HCT116 (cell line): ENCODE data around the gene FBXL17. TPM values are rescaled to one million over a fixed set of nuclear protein-coding genes. Genes with fewer than 3 reads are reported as not detected.

ENCODE experiments used
- ATAC-seq: fragments of 200-7000 bp; cut with Tn5 transposase; 2 replicates; pipeline ENCODE4 v1.9.1; 2020; ENCODE audit warnings: mild to moderate bottlenecking, moderate library complexity
- BruUV-seq: library from RNA; stranded (reverse); fragments of 400-500 nt; replicated peaks from 2 replicates; lab custom pipeline; 2021; lab: Mats Ljungman, UMichigan
- CTCF ChIA-PET: fragments of 300-600 bp; sonication (Branson Sonifier 250); formaldehyde crosslinking; loops from one replicate; lab custom pipeline; 2021; ENCODE audit warnings: antibody characterized with exemption; lab: Charles Lee
- POLR2A ChIA-PET: fragments of 300-600, 350-600 bp; sonication (Branson Sonifier 250); formaldehyde crosslinking; loops from one replicate; lab custom pipeline; 2021; ENCODE audit warnings: antibody characterized with exemption; lab: Charles Lee
- RAD21 ChIA-PET, 2 experiments: fragments of 300-600 bp; sonication (Branson Sonifier 250); formaldehyde crosslinking; loops; one replicate each; lab custom pipeline; 2023; ENCODE audit warnings: low total read pairs in 2 of 2; ENCODE audit not compliant: uncharacterized antibody in 2 of 2, unreplicated experiment in 2 of 2, low non-redundant PET in 1 of 2; lab: Charles Lee
- DNase-seq: peaks from one replicate; pipeline ENCODE4 v3.0.0-alpha.2; 2010; ENCODE audit warnings: low read depth, low spot score
- H2AFZ ChIP-seq: fragments of 200-600 bp; shearing (Covaris generic), sonication (generic); 2 replicates; pipeline ENCODE4 v1.6.1; 2017; ENCODE audit warnings: low read depth, mixed run types, mixed read lengths, antibody characterized with exemption, low read length; ENCODE audit not compliant: poor library complexity, severe bottlenecking
- H3K27ac ChIP-seq: 2 replicates; pipeline ENCODE4 v1.5.1; 2012; ENCODE audit warnings: low read depth, low read length
- H3K27me3 ChIP-seq: fragments of 200-600 bp; sonication (generic); 2 replicates; pipeline ENCODE4 v1.6.1; 2016; ENCODE audit warnings: mixed run types, low read length, mixed read lengths; ENCODE audit not compliant: insufficient read depth
- H3K36me3 ChIP-seq, 2 experiments: fragments of 200-500 bp in 1 of 2; fragments of 200-600 bp in 1 of 2; sonication (Bioruptor generic) in 1 of 2; sonication (generic) in 1 of 2; 2 replicates each; pipeline versions ENCODE4 v1.5.1 to v1.6.1; 2014 to 2016; ENCODE audit warnings: low read length in 2 of 2, inconsistent platforms in 1 of 2, mixed read lengths in 1 of 2, mixed run types in 1 of 2; ENCODE audit not compliant: insufficient read depth in 2 of 2, control insufficient read depth in 1 of 2
- H3K4me1 ChIP-seq, 2 experiments: fragments of 200-600 bp in 1 of 2; sonication (generic) in 1 of 2; 2 replicates each; pipeline versions ENCODE4 v1.5.1 to v1.6.1; 2012 to 2017; ENCODE audit warnings: low read length in 2 of 2, inconsistent platforms in 1 of 2, mild to moderate bottlenecking in 1 of 2, mixed read lengths in 1 of 2, mixed run types in 1 of 2, moderate library complexity in 1 of 2; ENCODE audit not compliant: insufficient read depth in 2 of 2, control insufficient read depth in 1 of 2
- H3K4me2 ChIP-seq: fragments of 200-600 bp; sonication (generic); 2 replicates; pipeline ENCODE4 v1.6.1; 2017; ENCODE audit warnings: mixed run types, low read length, mixed read lengths
- H3K4me3 ChIP-seq, 2 experiments: fragments of 200-600 bp in 1 of 2; sonication (generic) in 1 of 2; replicated peaks in 1 of 2; 2 replicates each; pipeline ENCODE4 v1.5.1; 2011 to 2016; ENCODE audit warnings: low read length in 2 of 2, control low read depth in 1 of 2, low read depth in 1 of 2, mild to moderate bottlenecking in 1 of 2, mixed read lengths in 1 of 2, mixed run types in 1 of 2
- H3K79me2 ChIP-seq: fragments of 200-600 bp; sonication (generic); 2 replicates; pipeline ENCODE4 v1.6.1; 2017; ENCODE audit warnings: mild to moderate bottlenecking, mixed run types, low read length, moderate library complexity, mixed read lengths; ENCODE audit not compliant: insufficient read depth
- H3K9ac ChIP-seq: fragments of 200-600 bp; sonication (generic); 2 replicates; pipeline ENCODE4 v1.6.1; 2016; ENCODE audit warnings: low read length, mixed read lengths
- H3K9me2 ChIP-seq: fragments of 200-600 bp; sonication (generic), shearing (Covaris generic); 2 replicates; pipeline ENCODE4 v1.6.1; 2017; ENCODE audit warnings: mixed run types, mild to moderate bottlenecking, moderate library complexity; ENCODE audit not compliant: insufficient read depth
- H3K9me3 ChIP-seq, 2 experiments: fragments of 200-500 bp in 1 of 2; fragments of 200-600 bp in 1 of 2; sonication (Bioruptor generic) in 1 of 2; sonication (generic) in 1 of 2; 2 replicates each; pipeline ENCODE4 v1.6.1; 2014 to 2017; ENCODE audit warnings: low read length in 2 of 2, mixed read lengths in 2 of 2, inconsistent platforms in 1 of 2, low read depth in 1 of 2, mild to moderate bottlenecking in 1 of 2, mixed run types in 1 of 2, moderate library complexity in 1 of 2; ENCODE audit not compliant: control insufficient read depth in 1 of 2, insufficient read depth in 1 of 2
- H4K20me1 ChIP-seq: fragments of 200-600 bp; sonication (generic), shearing (Covaris generic); 2 replicates; pipeline ENCODE4 v1.6.1; 2017; ENCODE audit warnings: mixed run types, mild to moderate bottlenecking, moderate library complexity; ENCODE audit not compliant: insufficient read depth
- CBX3 ChIP-seq: IDR thresholded peaks from 2 replicates; pipeline ENCODE4 v1.6.1; 2012; ENCODE audit warnings: low read depth
- CEBPB ChIP-seq: IDR thresholded peaks from 2 replicates; pipeline ENCODE4 v1.6.1; 2012; ENCODE audit warnings: low read depth
- CTCF ChIP-seq, 3 experiments: fragments of 200-600 bp in 1 of 3; sonication (generic) in 1 of 3; IDR thresholded peaks in 2 of 3; conservative IDR thresholded peaks in 1 of 3; 2 replicates each; pipeline ENCODE4 v1.5.1; 2012 to 2017; ENCODE audit warnings: low read depth in 2 of 3, low read length in 2 of 3, antibody characterized with exemption in 1 of 3, borderline replicate concordance in 1 of 3, control low read depth in 1 of 3, mild to moderate bottlenecking in 1 of 3, mixed read lengths in 1 of 3, mixed run types in 1 of 3, moderate library complexity in 1 of 3; ENCODE audit not compliant: insufficient read depth in 1 of 3
- ELF1 ChIP-seq: IDR thresholded peaks from 2 replicates; pipeline ENCODE4 v1.6.1; 2012; ENCODE audit warnings: low read depth, borderline replicate concordance
- EZH2 ChIP-seq: fragments of 200-600 bp; sonication (generic); IDR thresholded peaks from 2 replicates; pipeline ENCODE4 v1.6.1; 2017; ENCODE audit warnings: antibody characterized with exemption, mixed run types
- FOSL1 ChIP-seq: IDR thresholded peaks from 2 replicates; pipeline ENCODE4 v1.6.1; 2012; ENCODE audit warnings: low read depth
- JUND ChIP-seq: IDR thresholded peaks from 2 replicates; pipeline ENCODE4 v1.6.1; 2012
- MAX ChIP-seq: IDR thresholded peaks from 2 replicates; pipeline ENCODE4 v1.6.1; 2012
- POLR2AphosphoS5 ChIP-seq: IDR thresholded peaks from 2 replicates; pipeline ENCODE4 v1.6.1; 2011; ENCODE audit warnings: mild to moderate bottlenecking, low read depth, low read length, moderate library complexity
- RAD21 ChIP-seq: IDR thresholded peaks from 2 replicates; pipeline ENCODE4 v1.6.1; 2012; ENCODE audit warnings: low read depth, mild to moderate bottlenecking
- SIN3A ChIP-seq: IDR thresholded peaks from 2 replicates; pipeline ENCODE4 v1.6.1; 2012; ENCODE audit warnings: low read depth
- SRF ChIP-seq: IDR thresholded peaks from 2 replicates; pipeline ENCODE4 v1.6.1; 2012; ENCODE audit warnings: low read depth
- YY1 ChIP-seq: IDR thresholded peaks from 2 replicates; pipeline ENCODE4 v1.6.1; 2011; ENCODE audit warnings: low read length, low read depth, moderate library complexity, mild to moderate bottlenecking; ENCODE audit not compliant: insufficient replicate concordance; ENCODE audit errors: extremely low read depth
- ZBTB33 ChIP-seq: IDR thresholded peaks from 2 replicates; pipeline ENCODE4 v1.6.1; 2011; ENCODE audit warnings: mild to moderate bottlenecking, low read length, moderate library complexity; ENCODE audit not compliant: insufficient replicate concordance; ENCODE audit errors: extremely low read depth
- ZFX ChIP-seq: fragments of 450-650 bp; IDR thresholded peaks from 2 replicates; pipeline ENCODE4 v1.6.1; 2017
- intact Hi-C: fragments of 100-400 bp; cut with micrococcal nuclease; formaldehyde crosslinking; loops from 2 replicates; pipeline ENCODE4 v1.10.0; 2022
- total RNA-seq: library from RNA; stranded (reverse); gene quantifications from one replicate; pipeline ENCODE4 v1.2.1, GENCODE V29; 2021; ENCODE audit not compliant: unreplicated experiment

Gene FBXL17
- total RNA-seq, 1 experiment from 2014 or later, result 9.4 TPM

- CTCF ChIA-PET, result no interaction called here
- Histone ChIP-seq H3K27ac (no peak overlapping the region), H3K9me2 (no peaks in the 10 kb centered on the region), H4K20me1 (no peaks in the 10 kb centered on the region)
- no peak for TF ChIP-seq CBX3
- no peak for TF ChIP-seq SIN3A
- TF ChIP-seq CEBPB, result no peak
- no peak for TF ChIP-seq ZBTB33
- no peak for TF ChIP-seq RAD21
- no peak for TF ChIP-seq JUND
- no peak for TF ChIP-seq FOSL1
- TF ChIP-seq, all 23 proteins: peak for 0
- ATAC-seq (no peak), DNase-seq (no peak)
- Histone ChIP-seq H3K9me3 (no peaks in the 10 kb centered on the region), H3K4me3 (no peak overlapping the region), H2AFZ (no peak overlapping the region), H3K36me3 (no peaks in the 10 kb centered on the region), H3K9ac (no peak overlapping the region), H3K4me2 (no peak overlapping the region), H3K79me2 (no peaks in the 10 kb centered on the region), H3K4me1 (no peaks in the 10 kb centered on the region), H3K27me3 (no peaks in the 10 kb centered on the region)
- intact Hi-C loops, result no loop called here
- no TSS peak for BruUV-seq
- RAD21 ChIA-PET, result no interaction called here
- POLR2A ChIA-PET, result no interaction called here
These were observed 199.9 kb downstream of the FBXL17 start for GRCh38 chr5:108181975-108182374.

GRCh38 chr5:108174286-108174685, 207.6 kb downstream of the FBXL17 start:
- no peaks in the 10 kb centered on the region for H3K4me1 ChIP-seq
- H3K4me2 ChIP-seq, result no peak overlapping the region
- intact Hi-C loops, result no loop called here
- H3K9me3 ChIP-seq, result no peaks in the 10 kb centered on the region
- H3K79me2 ChIP-seq, result no peaks in the 10 kb centered on the region
- H3K9me2 ChIP-seq, result no peaks in the 10 kb centered on the region
- no peaks in the 10 kb centered on the region for H3K36me3 ChIP-seq
- no peaks in the 10 kb centered on the region for H3K27me3 ChIP-seq
- ATAC-seq, result no peak
- H3K27ac ChIP-seq, result no peak overlapping the region
- CTCF ChIA-PET, result no interaction called here
- no TSS peak for BruUV-seq
- no peak overlapping the region for H2AFZ ChIP-seq
- H4K20me1 ChIP-seq, result no peaks in the 10 kb centered on the region
- POLR2A ChIA-PET, result no interaction called here
- no peak overlapping the region for H3K4me3 ChIP-seq
- RAD21 ChIA-PET, result no interaction called here
- no peak for DNase-seq
- no peak overlapping the region for H3K9ac ChIP-seq
- TF ChIP-seq JUND, result no peak
- TF ChIP-seq CBX3, result no peak
- no peak for TF ChIP-seq FOSL1
- TF ChIP-seq ZBTB33, result no peak
- TF ChIP-seq EZH2, result no peak
- no peak for TF ChIP-seq CTCF (IDR thresholded peaks at IDR 0.05 in 2 of 3, conservative IDR thresholded peaks at IDR 0.05 in 1 of 3; ENCODE audit: borderline replicate concordance in 1 of 3, insufficient read depth in 1 of 3, low read depth in 2 of 3, low read length in 2 of 3)
- no peak for TF ChIP-seq ZFX
- no peak for TF ChIP-seq MAX
- no peak for TF ChIP-seq POLR2AphosphoS5
- TF ChIP-seq SIN3A, result no peak
- no peak for TF ChIP-seq SRF
- no peak for TF ChIP-seq YY1
- no peak for TF ChIP-seq RAD21
- no peak for TF ChIP-seq ELF1
